IPS-20b (cell line): ENCODE data around the gene TMEM80.
A peak's percentile ranks its signal among the peaks of the same experiment; 100 is the strongest.
"Not testable (repeated sequence)": the region's sequence is repeated elsewhere in the genome, so short reads cannot be mapped to it uniquely, and the experiment has no call there.

Experiments used
- H3K27ac ChIP-seq: one replicate; pipeline ENCODE4 v1.5.1; 2013; ENCODE audit warnings: low read length
- H3K27me3 ChIP-seq: 2 replicates; pipeline ENCODE4 v1.6.1; 2013; ENCODE audit warnings: mild to moderate bottlenecking, low read length, inconsistent platforms; ENCODE audit not compliant: insufficient read depth
- H3K36me3 ChIP-seq: 2 replicates; pipeline ENCODE4 v1.6.1; 2013; ENCODE audit warnings: low read depth, mild to moderate bottlenecking, inconsistent platforms, low read length, moderate library complexity; ENCODE audit not compliant: insufficient read depth
- H3K4me1 ChIP-seq: 2 replicates; pipeline ENCODE4 v1.6.1; 2013; ENCODE audit warnings: mild to moderate bottlenecking, control low read depth, inconsistent platforms, low read length, moderate library complexity; ENCODE audit not compliant: insufficient read depth
- H3K4me3 ChIP-seq: 2 replicates; pipeline ENCODE4 v1.5.1; 2013; ENCODE audit warnings: mild to moderate bottlenecking, low read length, inconsistent platforms
- H3K9ac ChIP-seq: 2 replicates; pipeline ENCODE4 v1.6.1; 2013; ENCODE audit warnings: low read depth, mild to moderate bottlenecking, inconsistent platforms, low read length, moderate library complexity
- H3K9me3 ChIP-seq: 2 replicates; pipeline ENCODE4 v1.6.1; 2013; ENCODE audit warnings: mild to moderate bottlenecking, low read depth, low read length, inconsistent platforms; ENCODE audit not compliant: insufficient read depth

The TMEM80 gene

DNA sequence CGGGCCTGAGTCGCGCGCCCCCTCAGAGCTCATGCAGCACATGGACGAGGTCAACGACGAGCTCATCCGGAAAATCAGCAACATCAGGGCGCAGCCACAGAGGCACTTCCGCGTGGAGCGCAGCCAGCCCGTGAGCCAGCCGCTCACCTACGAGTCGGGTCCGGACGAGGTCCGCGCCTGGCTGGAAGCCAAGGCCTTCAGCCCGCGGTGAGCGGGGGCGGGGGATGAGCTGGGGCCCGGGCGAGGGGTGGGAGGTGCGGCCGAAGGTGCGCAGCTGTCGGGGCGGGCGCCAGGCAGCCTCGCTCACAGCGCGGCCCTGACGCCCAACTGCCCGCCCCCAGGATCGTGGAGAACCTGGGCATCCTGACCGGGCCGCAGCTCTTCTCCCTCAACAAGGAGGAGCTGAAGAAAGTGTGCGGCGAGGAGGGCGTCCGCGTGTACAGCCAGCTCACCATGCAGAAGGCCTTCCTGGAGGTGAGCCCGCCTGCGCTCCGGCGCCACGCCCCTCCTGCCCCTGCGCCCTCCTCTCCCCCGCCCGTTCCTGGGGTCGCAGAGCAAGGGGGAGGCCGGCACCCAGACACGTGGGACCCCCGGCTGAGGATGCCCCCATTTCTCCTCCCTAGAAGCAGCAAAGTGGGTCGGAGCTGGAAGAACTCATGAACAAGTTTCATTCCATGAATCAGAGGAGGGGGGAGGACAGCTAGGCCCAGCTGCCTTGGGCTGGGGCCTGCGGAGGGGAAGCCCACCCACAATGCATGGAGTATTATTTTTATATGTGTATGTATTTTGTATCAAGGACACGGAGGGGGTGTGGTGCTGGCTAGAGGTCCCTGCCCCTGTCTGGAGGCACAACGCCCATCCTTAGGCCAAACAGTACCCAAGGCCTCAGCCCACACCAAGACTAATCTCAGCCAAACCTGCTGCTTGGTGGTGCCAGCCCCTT, 30.9 kb downstream of the TMEM80 start:
- peak overlapping the region; percentile 50; the same call in 1 of the 2 replicates for H3K4me3 ChIP-seq
- no peaks in the 10 kb centered on the region for H3K4me1 ChIP-seq
- no peak overlapping the region for H3K27ac ChIP-seq
- H3K9ac ChIP-seq: peak overlapping the region; percentile 37; the same call in 1 of the 2 replicates
- peaks cover 36% of the 10 kb centered on the region for H3K27me3 ChIP-seq
- H3K9me3 ChIP-seq: no peaks in the 10 kb centered on the region
- H3K36me3 ChIP-seq: no peaks in the 10 kb centered on the region

- Histone ChIP-seq H3K27me3 (peaks cover 36% of the 10 kb centered on the region), H3K27ac (no peak overlapping the region), H3K4me3 (no peak overlapping the region), H3K36me3 (no peaks in the 10 kb centered on the region), H3K4me1 (no peaks in the 10 kb centered on the region), H3K9ac (no peak overlapping the region), H3K9me3 (no peaks in the 10 kb centered on the region)
Observed at GRCh38 chr11:727281-727701, 31.7 kb downstream of the TMEM80 start.

- Histone ChIP-seq H3K4me1 (no peaks in the 10 kb centered on the region), H3K9ac (no peak overlapping the region), H3K27ac (no peak overlapping the region), H3K36me3 (no peaks in the 10 kb centered on the region), H3K9me3 (no peaks in the 10 kb centered on the region), H3K27me3 (peaks cover 36% of the 10 kb centered on the region), H3K4me3 (no peak overlapping the region)
Observed at GRCh38 chr11:727859-728748, 32.5 kb downstream of the TMEM80 start.

GRCh38 chr11:728901-729491, 33.4 kb downstream of the TMEM80 start:
- Histone ChIP-seq H3K36me3 (no peaks in the 10 kb centered on the region), H3K4me1 (no peaks in the 10 kb centered on the region), H3K9me3 (no peaks in the 10 kb centered on the region), H3K27ac (no peak overlapping the region), H3K27me3 (peaks cover 36% of the 10 kb centered on the region), H3K9ac (no peak overlapping the region), H3K4me3 (no peak overlapping the region)

GRCh38 chr11:729492-730074, 34.0 kb downstream of the TMEM80 start:
- H3K36me3 ChIP-seq: no peaks in the 10 kb centered on the region
- no peak overlapping the region for H3K9ac ChIP-seq
- no peaks in the 10 kb centered on the region for H3K4me1 ChIP-seq
- H3K4me3 ChIP-seq: no peak overlapping the region
- no peaks in the 10 kb centered on the region for H3K9me3 ChIP-seq
- no peak overlapping the region for H3K27ac ChIP-seq
- H3K27me3 ChIP-seq: peaks cover 32% of the 10 kb centered on the region

GRCh38 chr11:733072-733471, 37.5 kb downstream of the TMEM80 start:
- no peak overlapping the region for H3K4me3 ChIP-seq
- H3K9me3 ChIP-seq: no peaks in the 10 kb centered on the region
- no peaks in the 10 kb centered on the region for H3K36me3 ChIP-seq
- no peak overlapping the region for H3K9ac ChIP-seq
- no peaks in the 10 kb centered on the region for H3K4me1 ChIP-seq
- H3K27ac ChIP-seq: no peak overlapping the region
- H3K27me3 ChIP-seq: no peaks in the 10 kb centered on the region

- not testable (repeated sequence) for H3K9me3 ChIP-seq, H3K27me3 ChIP-seq, H3K4me3 ChIP-seq, H3K27ac ChIP-seq, H3K36me3 ChIP-seq, H3K9ac ChIP-seq, H3K4me1 ChIP-seq
Observed at GRCh38 chr11:734541-734940, 38.9 kb downstream of the TMEM80 start.

DNA sequence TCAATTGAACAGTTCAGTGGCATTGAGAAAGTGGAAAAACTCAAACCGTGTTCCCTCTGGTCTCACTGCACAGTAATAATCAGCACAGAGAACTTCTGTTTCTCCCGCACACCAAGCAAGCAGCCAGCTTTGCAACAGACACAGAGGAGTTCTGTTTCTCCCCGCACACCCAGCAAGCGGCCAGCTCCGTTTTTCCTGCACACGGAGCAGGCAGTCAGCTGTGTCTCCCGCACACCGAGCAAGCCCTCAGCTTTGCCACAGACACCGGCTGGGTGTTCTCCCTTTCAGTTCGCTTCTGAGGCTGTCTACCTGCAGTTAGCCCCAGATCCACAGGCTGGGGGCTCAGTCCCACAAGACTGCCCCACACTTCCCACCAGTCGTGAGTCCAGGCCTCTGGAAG, 41.8 kb downstream of the TMEM80 start:
- no peaks in the 10 kb centered on the region for H3K9me3 ChIP-seq
- H3K4me3 ChIP-seq: no peak overlapping the region
- no peak overlapping the region for H3K27ac ChIP-seq
- no peaks in the 10 kb centered on the region for H3K36me3 ChIP-seq
- H3K9ac ChIP-seq: no peak overlapping the region
- no peaks in the 10 kb centered on the region for H3K27me3 ChIP-seq
- no peaks in the 10 kb centered on the region for H3K4me1 ChIP-seq

DNA sequence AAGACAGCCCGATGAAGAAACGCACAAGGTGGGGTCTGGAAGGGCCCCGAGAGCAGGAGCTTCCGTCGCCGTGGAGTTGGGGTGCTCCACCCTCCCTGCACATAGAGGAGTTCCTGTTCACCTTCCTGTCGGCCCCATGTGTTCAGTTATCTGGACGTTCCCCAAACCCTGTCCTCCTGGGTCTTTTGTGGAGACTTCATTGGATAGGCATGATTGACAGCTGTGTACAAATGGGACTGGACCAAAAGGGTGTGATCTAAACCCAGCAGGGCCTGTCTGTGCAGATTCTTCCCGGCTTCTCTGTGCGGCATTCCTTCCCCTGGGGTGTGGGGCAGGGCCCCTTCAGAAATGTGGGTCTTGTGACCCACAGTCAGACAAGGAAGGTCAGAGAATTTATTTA, 42.3 kb downstream of the TMEM80 start:
- H3K4me1 ChIP-seq, H3K36me3 ChIP-seq, H3K9ac ChIP-seq, H3K9me3 ChIP-seq, H3K27ac ChIP-seq, H3K27me3 ChIP-seq, H3K4me3 ChIP-seq: not testable (repeated sequence)

GRCh38 chr11:742156-742546, 46.5 kb downstream of the TMEM80 start:
- Histone ChIP-seq H3K4me3 (no peak overlapping the region), H3K9ac (no peak overlapping the region), H3K9me3 (no peaks in the 10 kb centered on the region), H3K4me1 (peaks cover 3% of the 10 kb centered on the region; the same call in 1 of the 2 replicates), H3K27me3 (no peaks in the 10 kb centered on the region), H3K27ac (no peak overlapping the region), H3K36me3 (no peaks in the 10 kb centered on the region)

GRCh38 chr11:742571-743201, 47.1 kb downstream of the TMEM80 start:
- no peak overlapping the region for H3K4me3 ChIP-seq
- no peak overlapping the region for H3K27ac ChIP-seq
- no peaks in the 10 kb centered on the region for H3K9me3 ChIP-seq
- H3K4me1 ChIP-seq: peaks cover 3% of the 10 kb centered on the region; the same call in 1 of the 2 replicates
- no peak overlapping the region for H3K9ac ChIP-seq
- H3K27me3 ChIP-seq: no peaks in the 10 kb centered on the region
- H3K36me3 ChIP-seq: no peaks in the 10 kb centered on the region
